Cardiac muscle cell (in vitro differentiated cells and primary cell): Measurements from ENCODE around the gene THG1L. TPM values are rescaled to one million over a fixed set of nuclear protein-coding genes. Genes with fewer than 3 reads are reported as not detected.
"Not testable (repeated sequence)": the region's sequence is repeated elsewhere in the genome, so short reads cannot be mapped to it uniquely, and the experiment has no call there.

Source experiments
- DNase-seq, 2 donors: peaks; one replicate each; pipeline versions ENCODE4 v3.0.0 to v3.0.0-alpha.2; 2010 to 2017; ENCODE audit warnings: low read depth in 1 of 2, low spot score in 1 of 2
- H3K27ac ChIP-seq: fragments of 200-600 bp; sonication (generic); 2 replicates; pipeline ENCODE4 v1.5.1; 2016
- H3K27me3 ChIP-seq: fragments of 200-600 bp; sonication (generic); 2 replicates; pipeline ENCODE4 v1.6.0; 2016; ENCODE audit warnings: control low read depth
- H3K36me3 ChIP-seq: fragments of 200-600 bp; sonication (generic); 2 replicates; pipeline ENCODE4 v1.5.1; 2016; ENCODE audit warnings: control low read depth
- H3K4me1 ChIP-seq: fragments of 200-600 bp; sonication (generic); 2 replicates; pipeline ENCODE4 v1.8.1; 2017; ENCODE audit warnings: low read depth, mild to moderate bottlenecking, mixed run types
- H3K4me3 ChIP-seq: fragments of 200-600 bp; sonication (generic); 2 replicates; pipeline ENCODE4 v1.5.1; 2016; ENCODE audit warnings: mild to moderate bottlenecking
- H3K9me3 ChIP-seq: fragments of 200-600 bp; sonication (generic); 2 replicates; pipeline ENCODE4 v1.5.1; 2017; ENCODE audit warnings: low read depth, mild to moderate bottlenecking, control low read depth
- CTCF ChIP-seq: IDR thresholded peaks from 2 replicates; pipeline ENCODE4 v1.5.1; 2012; ENCODE audit warnings: low read depth, mild to moderate bottlenecking, low read length
- polyA plus RNA-seq: library from polyadenylated mRNA; unstranded; fragments of >200 nt; fragmentation: Nextera tagmentation; extraction: Ambion mirVana; gene quantifications from 2 replicates; pipeline ENCODE4 v1.2.1, GENCODE V29; 2016
- total RNA-seq: library from RNA; depleted of rRNA; stranded (reverse); fragments of >200 nt; gene quantifications from 2 replicates; pipeline ENCODE4 v1.2.3, GENCODE V29; 2016

The THG1L gene
- total and polyA plus RNA-seq, 2 experiments from 2014 or later: 6.1 to 10.0 TPM

- no peaks in the 10 kb centered on the region for H3K36me3 ChIP-seq
- no peaks in the 10 kb centered on the region for H3K27me3 ChIP-seq
- no peak for DNase-seq
- H3K4me1 ChIP-seq: no peaks in the 10 kb centered on the region
- no peaks in the 10 kb centered on the region for H3K9me3 ChIP-seq
- no peak overlapping the region for H3K4me3 ChIP-seq
- no peak for TF ChIP-seq CTCF
- no peak overlapping the region for H3K27ac ChIP-seq
Measured at GRCh38 chr5:157719245-157719644, 12.0 kb upstream of the THG1L start.

- TF ChIP-seq CTCF: no peak
- Histone ChIP-seq H3K27ac (no peak overlapping the region), H3K4me1 (no peaks in the 10 kb centered on the region), H3K4me3 (no peak overlapping the region), H3K9me3 (no peaks in the 10 kb centered on the region), H3K36me3 (no peaks in the 10 kb centered on the region), H3K27me3 (no peaks in the 10 kb centered on the region)
- DNase-seq: no peak
Measured at GRCh38 chr5:157721159-157721558, 10.1 kb upstream of the THG1L start.

GRCh38 chr5:157722895-157723294 is 8.3 kb upstream of the THG1L start:
- not testable (repeated sequence) for DNase-seq, H3K4me3 ChIP-seq, H3K27ac ChIP-seq, H3K27me3 ChIP-seq, H3K4me1 ChIP-seq, H3K36me3 ChIP-seq, H3K9me3 ChIP-seq

GRCh38 chr5:157726607-157727006 is 4.6 kb upstream of the THG1L start:
- not testable (repeated sequence) for DNase-seq, H3K27me3 ChIP-seq, H3K27ac ChIP-seq, H3K36me3 ChIP-seq, H3K4me1 ChIP-seq, H3K4me3 ChIP-seq, H3K9me3 ChIP-seq

GRCh38 chr5:157727858-157728257 is 3.4 kb upstream of the THG1L start:
- not testable (repeated sequence) for H3K27me3 ChIP-seq, H3K36me3 ChIP-seq, H3K4me1 ChIP-seq, DNase-seq, H3K9me3 ChIP-seq, H3K4me3 ChIP-seq, H3K27ac ChIP-seq

GRCh38 chr5:157729858-157730257 is 1.4 kb upstream of the THG1L start:
- H3K27ac ChIP-seq: no peak overlapping the region
- no peaks in the 10 kb centered on the region for H3K36me3 ChIP-seq
- no peaks in the 10 kb centered on the region for H3K9me3 ChIP-seq
- no peaks in the 10 kb centered on the region for H3K4me1 ChIP-seq
- H3K27me3 ChIP-seq: no peaks in the 10 kb centered on the region
- no peak overlapping the region for H3K4me3 ChIP-seq
- TF ChIP-seq CTCF: no peak
- DNase-seq: no peak

- Histone ChIP-seq H3K27ac (peak overlapping the region; percentile 85), H3K9me3 (no peaks in the 10 kb centered on the region), H3K4me3 (peak overlapping the region; percentile 58), H3K36me3 (no peaks in the 10 kb centered on the region), H3K27me3 (no peaks in the 10 kb centered on the region), H3K4me1 (no peaks in the 10 kb centered on the region)
- no peak for TF ChIP-seq CTCF
- DNase-seq: no peak
Measured at GRCh38 chr5:157730900-157731271, 334 bp upstream of the THG1L start.
